HCT116 (cell line): ENCODE results near the gene PAQR8. TPM values are rescaled to one million over a fixed set of nuclear protein-coding genes. Genes with fewer than 3 reads are reported as not detected.

ENCODE experiments used
- ATAC-seq: fragments of 200-7000 bp; cut with Tn5 transposase; 2 replicates; pipeline ENCODE4 v1.9.1; 2020; ENCODE audit warnings: mild to moderate bottlenecking, moderate library complexity
- BruUV-seq: library from RNA; stranded (reverse); fragments of 400-500 nt; replicated peaks from 2 replicates; lab custom pipeline; 2021; lab: Mats Ljungman, UMichigan
- CTCF ChIA-PET: fragments of 300-600 bp; sonication (Branson Sonifier 250); formaldehyde crosslinking; loops from one replicate; lab custom pipeline; 2021; ENCODE audit warnings: antibody characterized with exemption; lab: Charles Lee
- POLR2A ChIA-PET: fragments of 300-600, 350-600 bp; sonication (Branson Sonifier 250); formaldehyde crosslinking; loops from one replicate; lab custom pipeline; 2021; ENCODE audit warnings: antibody characterized with exemption; lab: Charles Lee
- RAD21 ChIA-PET, 2 experiments: fragments of 300-600 bp; sonication (Branson Sonifier 250); formaldehyde crosslinking; loops; one replicate each; lab custom pipeline; 2023; ENCODE audit warnings: low total read pairs in 2 of 2; ENCODE audit not compliant: uncharacterized antibody in 2 of 2, unreplicated experiment in 2 of 2, low non-redundant PET in 1 of 2; lab: Charles Lee
- DNase-seq: peaks from one replicate; pipeline ENCODE4 v3.0.0-alpha.2; 2010; ENCODE audit warnings: low read depth, low spot score
- H2AFZ ChIP-seq: fragments of 200-600 bp; shearing (Covaris generic), sonication (generic); 2 replicates; pipeline ENCODE4 v1.6.1; 2017; ENCODE audit warnings: low read depth, mixed run types, mixed read lengths, antibody characterized with exemption, low read length; ENCODE audit not compliant: poor library complexity, severe bottlenecking
- H3K27ac ChIP-seq: 2 replicates; pipeline ENCODE4 v1.5.1; 2012; ENCODE audit warnings: low read depth, low read length
- H3K27me3 ChIP-seq: fragments of 200-600 bp; sonication (generic); 2 replicates; pipeline ENCODE4 v1.6.1; 2016; ENCODE audit warnings: mixed run types, low read length, mixed read lengths; ENCODE audit not compliant: insufficient read depth
- H3K36me3 ChIP-seq, 2 experiments: fragments of 200-500 bp in 1 of 2; fragments of 200-600 bp in 1 of 2; sonication (Bioruptor generic) in 1 of 2; sonication (generic) in 1 of 2; 2 replicates each; pipeline versions ENCODE4 v1.5.1 to v1.6.1; 2014 to 2016; ENCODE audit warnings: low read length in 2 of 2, inconsistent platforms in 1 of 2, mixed read lengths in 1 of 2, mixed run types in 1 of 2; ENCODE audit not compliant: insufficient read depth in 2 of 2, control insufficient read depth in 1 of 2
- H3K4me1 ChIP-seq, 2 experiments: fragments of 200-600 bp in 1 of 2; sonication (generic) in 1 of 2; 2 replicates each; pipeline versions ENCODE4 v1.5.1 to v1.6.1; 2012 to 2017; ENCODE audit warnings: low read length in 2 of 2, inconsistent platforms in 1 of 2, mild to moderate bottlenecking in 1 of 2, mixed read lengths in 1 of 2, mixed run types in 1 of 2, moderate library complexity in 1 of 2; ENCODE audit not compliant: insufficient read depth in 2 of 2, control insufficient read depth in 1 of 2
- H3K4me2 ChIP-seq: fragments of 200-600 bp; sonication (generic); 2 replicates; pipeline ENCODE4 v1.6.1; 2017; ENCODE audit warnings: mixed run types, low read length, mixed read lengths
- H3K4me3 ChIP-seq, 2 experiments: fragments of 200-600 bp in 1 of 2; sonication (generic) in 1 of 2; replicated peaks in 1 of 2; 2 replicates each; pipeline ENCODE4 v1.5.1; 2011 to 2016; ENCODE audit warnings: low read length in 2 of 2, control low read depth in 1 of 2, low read depth in 1 of 2, mild to moderate bottlenecking in 1 of 2, mixed read lengths in 1 of 2, mixed run types in 1 of 2
- H3K79me2 ChIP-seq: fragments of 200-600 bp; sonication (generic); 2 replicates; pipeline ENCODE4 v1.6.1; 2017; ENCODE audit warnings: mild to moderate bottlenecking, mixed run types, low read length, moderate library complexity, mixed read lengths; ENCODE audit not compliant: insufficient read depth
- H3K9ac ChIP-seq: fragments of 200-600 bp; sonication (generic); 2 replicates; pipeline ENCODE4 v1.6.1; 2016; ENCODE audit warnings: low read length, mixed read lengths
- H3K9me2 ChIP-seq: fragments of 200-600 bp; sonication (generic), shearing (Covaris generic); 2 replicates; pipeline ENCODE4 v1.6.1; 2017; ENCODE audit warnings: mixed run types, mild to moderate bottlenecking, moderate library complexity; ENCODE audit not compliant: insufficient read depth
- H3K9me3 ChIP-seq, 2 experiments: fragments of 200-500 bp in 1 of 2; fragments of 200-600 bp in 1 of 2; sonication (Bioruptor generic) in 1 of 2; sonication (generic) in 1 of 2; 2 replicates each; pipeline ENCODE4 v1.6.1; 2014 to 2017; ENCODE audit warnings: low read length in 2 of 2, mixed read lengths in 2 of 2, inconsistent platforms in 1 of 2, low read depth in 1 of 2, mild to moderate bottlenecking in 1 of 2, mixed run types in 1 of 2, moderate library complexity in 1 of 2; ENCODE audit not compliant: control insufficient read depth in 1 of 2, insufficient read depth in 1 of 2
- H4K20me1 ChIP-seq: fragments of 200-600 bp; sonication (generic), shearing (Covaris generic); 2 replicates; pipeline ENCODE4 v1.6.1; 2017; ENCODE audit warnings: mixed run types, mild to moderate bottlenecking, moderate library complexity; ENCODE audit not compliant: insufficient read depth
- ATF3 ChIP-seq: IDR thresholded peaks from 2 replicates; pipeline ENCODE4 v1.6.1; 2012
- EZH2phosphoT487 ChIP-seq: fragments of 200-600 bp; IDR thresholded peaks from 2 replicates; pipeline ENCODE4 v1.6.1; 2018; ENCODE audit warnings: antibody characterized with exemption, borderline replicate concordance
- FOSL1 ChIP-seq: IDR thresholded peaks from 2 replicates; pipeline ENCODE4 v1.6.1; 2012; ENCODE audit warnings: low read depth
- JUND ChIP-seq: IDR thresholded peaks from 2 replicates; pipeline ENCODE4 v1.6.1; 2012
- POLR2AphosphoS5 ChIP-seq: IDR thresholded peaks from 2 replicates; pipeline ENCODE4 v1.6.1; 2011; ENCODE audit warnings: mild to moderate bottlenecking, low read depth, low read length, moderate library complexity
- RAD21 ChIP-seq: IDR thresholded peaks from 2 replicates; pipeline ENCODE4 v1.6.1; 2012; ENCODE audit warnings: low read depth, mild to moderate bottlenecking
- YY1 ChIP-seq: IDR thresholded peaks from 2 replicates; pipeline ENCODE4 v1.6.1; 2011; ENCODE audit warnings: low read length, low read depth, moderate library complexity, mild to moderate bottlenecking; ENCODE audit not compliant: insufficient replicate concordance; ENCODE audit errors: extremely low read depth
- ZBTB33 ChIP-seq: IDR thresholded peaks from 2 replicates; pipeline ENCODE4 v1.6.1; 2011; ENCODE audit warnings: mild to moderate bottlenecking, low read length, moderate library complexity; ENCODE audit not compliant: insufficient replicate concordance; ENCODE audit errors: extremely low read depth
- intact Hi-C: fragments of 100-400 bp; cut with micrococcal nuclease; formaldehyde crosslinking; loops from 2 replicates; pipeline ENCODE4 v1.10.0; 2022
- total RNA-seq: library from RNA; stranded (reverse); gene quantifications from one replicate; pipeline ENCODE4 v1.2.1, GENCODE V29; 2021; ENCODE audit not compliant: unreplicated experiment

PAQR8 gene
- total RNA-seq, 1 experiment from 2014 or later: 5.9 TPM

- no peak for ATAC-seq
- POLR2A ChIA-PET: interaction anchor here (0.6 kb wide), 1 partner anchor 224 kb away, joined by 3 read pairs; no protein-coding TSS in a partner anchor
- peak overlapping the region; percentile 62 for H3K4me2 ChIP-seq
- TF ChIP-seq ZBTB33 (no peak), FOSL1 (no peak), POLR2AphosphoS5 (no peak), YY1 (no peak), EZH2phosphoT487 (no peak), JUND (no peak), RAD21 (no peak), ATF3 (no peak)
- no peak for DNase-seq
- no peaks in the 10 kb centered on the region for H3K9me3 ChIP-seq
- H3K27ac ChIP-seq: no peak overlapping the region
- CTCF ChIA-PET: interaction anchor here (1.7 to 1.9 kb wide), 2 partner anchors 10 to 229 kb away, joined by 4 to 6 read pairs; no protein-coding TSS in a partner anchor
- intact Hi-C loops: no loop called here
- H3K9me2 ChIP-seq: no peaks in the 10 kb centered on the region
- RAD21 ChIA-PET: no interaction called here
- H4K20me1 ChIP-seq: no peaks in the 10 kb centered on the region
- no peak overlapping the region for H3K9ac ChIP-seq
- H3K27me3 ChIP-seq: no peaks in the 10 kb centered on the region
- no peaks in the 10 kb centered on the region for H3K79me2 ChIP-seq
- BruUV-seq: no TSS peak
- no peak overlapping the region for H3K4me3 ChIP-seq
- no peak overlapping the region for H2AFZ ChIP-seq
- peaks cover 15 to 42% of the 10 kb centered on the region in 2 experiments for H3K4me1 ChIP-seq
- H3K36me3 ChIP-seq: no peaks in the 10 kb centered on the region
These were observed 61.5 kb downstream of the PAQR8 start for GRCh38 chr6:52423448-52423847.
